GM12872 (cell line): ENCODE results near the gene BPHL.

Source experiments
- TF ChIP-seq, protein P1 (sequence below): IDR thresholded peaks from 3 replicates; pipeline ENCODE4 v1.5.1; 2011; ENCODE audit warnings: low read depth, mild to moderate bottlenecking, low read length, moderate library complexity; ENCODE audit not compliant: insufficient read depth

BPHL gene

GRCh38 chr6:3135668-3136291 is 17.3 kb downstream of the BPHL start:
- TF ChIP-seq, protein P1, sequence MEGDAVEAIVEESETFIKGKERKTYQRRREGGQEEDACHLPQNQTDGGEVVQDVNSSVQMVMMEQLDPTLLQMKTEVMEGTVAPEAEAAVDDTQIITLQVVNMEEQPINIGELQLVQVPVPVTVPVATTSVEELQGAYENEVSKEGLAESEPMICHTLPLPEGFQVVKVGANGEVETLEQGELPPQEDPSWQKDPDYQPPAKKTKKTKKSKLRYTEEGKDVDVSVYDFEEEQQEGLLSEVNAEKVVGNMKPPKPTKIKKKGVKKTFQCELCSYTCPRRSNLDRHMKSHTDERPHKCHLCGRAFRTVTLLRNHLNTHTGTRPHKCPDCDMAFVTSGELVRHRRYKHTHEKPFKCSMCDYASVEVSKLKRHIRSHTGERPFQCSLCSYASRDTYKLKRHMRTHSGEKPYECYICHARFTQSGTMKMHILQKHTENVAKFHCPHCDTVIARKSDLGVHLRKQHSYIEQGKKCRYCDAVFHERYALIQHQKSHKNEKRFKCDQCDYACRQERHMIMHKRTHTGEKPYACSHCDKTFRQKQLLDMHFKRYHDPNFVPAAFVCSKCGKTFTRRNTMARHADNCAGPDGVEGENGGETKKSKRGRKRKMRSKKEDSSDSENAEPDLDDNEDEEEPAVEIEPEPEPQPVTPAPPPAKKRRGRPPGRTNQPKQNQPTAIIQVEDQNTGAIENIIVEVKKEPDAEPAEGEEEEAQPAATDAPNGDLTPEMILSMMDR: no peak

GRCh38 chr6:3136292-3137011 is 17.9 kb downstream of the BPHL start:
- TF ChIP-seq, protein P1: no peak

GRCh38 chr6:3137057-3137777 is 18.7 kb downstream of the BPHL start:
- TF ChIP-seq, protein P1: no peak

- TF ChIP-seq, protein P1: no peak
Observed at GRCh38 chr6:3138341-3138740, 19.8 kb downstream of the BPHL start.

DNA sequence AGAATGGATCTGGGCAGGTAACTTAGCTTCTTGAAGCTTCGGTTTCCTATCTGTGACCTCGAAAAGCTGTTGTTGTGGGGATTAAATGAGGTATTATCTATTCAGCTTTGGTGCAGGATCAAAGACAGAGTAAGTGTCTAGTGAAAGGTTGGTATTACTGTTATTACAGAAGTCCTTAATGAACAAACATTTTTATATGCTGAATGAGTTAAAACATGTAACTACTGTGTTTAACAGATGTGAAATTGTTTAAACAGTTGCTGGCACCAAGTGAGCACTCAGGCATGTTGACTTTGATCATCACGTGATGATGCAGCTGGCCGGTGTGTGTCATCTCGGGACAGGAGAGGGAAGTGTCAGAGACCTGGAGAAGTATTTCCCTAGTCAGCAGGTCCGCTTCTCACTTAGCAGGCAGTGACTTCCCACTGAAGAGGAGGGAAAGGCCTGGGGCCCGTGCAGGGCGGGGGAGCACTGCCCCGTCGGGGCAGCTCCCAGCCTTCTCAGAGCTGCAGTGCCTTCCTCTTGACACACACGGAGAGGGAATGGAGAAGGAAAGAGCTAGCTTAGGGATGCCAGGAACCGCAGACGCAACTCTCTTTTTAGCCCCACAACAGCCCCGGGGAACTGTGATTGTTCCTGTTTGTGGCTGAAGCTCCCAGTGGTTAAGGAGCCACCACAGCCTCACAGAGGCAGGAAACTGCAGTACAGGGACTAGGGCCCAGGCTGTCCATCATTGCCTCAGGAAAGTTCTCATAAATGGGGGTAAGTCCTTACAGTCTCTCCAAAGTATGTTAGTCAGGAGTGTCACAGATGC is 20.8 kb downstream of the BPHL start:
- TF ChIP-seq, protein P1: 0 out of 3 replicates have a peak, but pooled peaks have one; percentile 2

DNA sequence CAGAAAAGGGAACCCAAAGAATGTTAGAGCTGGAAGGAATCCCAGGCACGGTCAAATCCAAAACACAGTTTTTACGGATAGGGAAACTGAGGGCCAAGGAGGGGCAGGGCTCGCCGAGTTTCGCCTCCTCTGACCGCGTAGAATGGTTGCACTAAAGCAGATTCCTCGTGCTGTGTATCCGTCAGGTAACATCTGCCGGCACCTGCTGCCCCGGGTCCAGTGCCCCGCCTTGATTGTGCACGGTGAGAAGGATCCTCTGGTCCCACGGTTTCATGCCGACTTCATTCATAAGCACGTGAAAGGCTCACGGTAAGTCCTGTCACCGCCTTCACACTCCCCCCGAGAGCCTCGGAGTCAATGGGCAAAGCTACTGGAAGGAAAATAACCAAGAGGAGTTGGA is 21.7 kb downstream of the BPHL start:
- TF ChIP-seq, protein P1: no peak

DNA sequence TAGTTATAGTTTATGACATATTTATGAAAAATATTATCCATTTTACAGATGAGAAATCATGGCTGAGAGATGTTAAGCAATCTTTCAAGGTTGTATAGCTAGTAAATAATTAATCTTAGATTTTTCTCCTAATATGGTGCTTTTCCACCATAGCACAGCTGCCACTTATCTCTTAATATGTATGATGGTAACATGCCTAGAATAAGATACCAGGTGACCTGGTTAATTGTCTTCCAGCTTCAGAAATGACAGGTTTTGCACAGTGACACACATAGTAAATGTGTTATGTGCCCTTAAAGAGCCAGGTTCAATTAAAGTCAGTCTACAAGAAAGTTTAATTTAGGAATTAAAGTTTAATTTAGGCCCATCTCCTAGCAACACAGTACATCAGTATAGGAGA is 24.0 kb downstream of the BPHL start:
- TF ChIP-seq, protein P1: no peak
